Stimulated activated CD8-positive, alpha-beta memory T cell treated with anti-CD3 and anti-CD28 coated beads, Interleukin-12 subunit alpha, Interleukin-12 subunit beta, amount 100 ng/mL, for 24 hours (primary cell): Measurements from ENCODE around the gene DUOXA1.
"Not testable (repeated sequence)": the region's sequence is repeated elsewhere in the genome, so short reads cannot be mapped to it uniquely, and the experiment has no call there.

Experiments used
- DNase-seq: peaks from one replicate; pipeline ENCODE4 v3.0.0-alpha.2; 2020; ENCODE audit errors: extremely low read depth

Gene DUOXA1

DNA sequence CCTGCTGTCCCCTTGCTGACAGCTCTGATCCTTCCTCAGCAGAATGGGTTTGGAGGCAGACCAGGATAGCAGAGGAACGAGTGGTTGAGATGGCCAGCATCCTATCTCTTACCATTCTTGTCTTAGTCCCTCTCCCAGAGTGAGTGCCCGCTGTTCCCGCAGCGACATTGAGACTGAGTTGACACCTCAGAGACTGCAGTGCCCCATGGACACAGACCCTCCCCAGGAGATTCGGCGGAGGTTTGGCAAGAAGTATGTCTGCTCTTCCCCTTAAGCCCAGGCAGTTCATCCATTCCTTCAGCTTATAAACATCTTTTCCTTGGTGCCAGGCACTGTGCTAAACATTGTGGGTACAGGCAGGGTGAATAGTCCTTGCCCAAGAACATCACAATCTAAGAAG is 21.3 kb upstream of the DUOXA1 start:
- DNase-seq, result no peak

DNA sequence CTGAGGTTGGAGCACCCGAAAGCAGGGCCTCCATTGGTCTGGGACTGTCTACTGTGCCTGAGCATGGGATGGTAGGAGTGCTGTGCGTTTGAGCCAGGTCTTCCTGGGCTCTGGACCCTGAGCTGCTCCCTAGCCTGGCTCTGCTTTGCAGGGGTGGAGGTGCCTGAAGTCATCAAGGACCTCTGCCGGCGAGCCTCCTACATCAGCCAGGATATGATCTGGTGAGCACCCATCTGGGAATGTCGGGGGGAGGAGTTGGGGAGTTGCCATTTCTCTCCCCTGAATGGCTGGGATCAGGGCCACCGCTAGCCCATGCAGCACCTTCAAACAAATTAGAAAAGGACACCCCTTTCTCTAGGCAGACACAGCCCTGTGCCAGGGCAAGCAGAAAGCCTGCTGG is 20.8 kb upstream of the DUOXA1 start:
- no peak for DNase-seq

DNA sequence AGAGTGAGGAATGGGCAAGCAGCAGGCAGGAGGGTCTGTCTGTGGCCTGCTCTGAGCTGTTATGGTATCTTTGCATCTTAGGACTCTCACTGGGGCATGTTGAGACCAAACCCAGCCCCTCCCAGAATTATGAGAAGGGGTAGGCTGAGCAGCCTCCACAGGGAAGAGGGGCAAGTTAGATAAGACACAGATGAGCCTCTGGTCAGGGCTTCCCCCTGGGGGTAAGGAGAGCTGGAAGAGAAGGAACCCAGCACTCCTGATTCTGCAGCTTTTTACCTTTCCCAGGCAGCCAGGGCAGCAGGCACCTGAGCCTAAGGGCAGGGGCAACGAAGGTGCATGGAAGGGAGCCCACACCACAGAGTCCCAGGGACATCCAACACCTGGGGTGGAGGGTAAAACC is 19.4 kb upstream of the DUOXA1 start:
- no peak for DNase-seq

DNA sequence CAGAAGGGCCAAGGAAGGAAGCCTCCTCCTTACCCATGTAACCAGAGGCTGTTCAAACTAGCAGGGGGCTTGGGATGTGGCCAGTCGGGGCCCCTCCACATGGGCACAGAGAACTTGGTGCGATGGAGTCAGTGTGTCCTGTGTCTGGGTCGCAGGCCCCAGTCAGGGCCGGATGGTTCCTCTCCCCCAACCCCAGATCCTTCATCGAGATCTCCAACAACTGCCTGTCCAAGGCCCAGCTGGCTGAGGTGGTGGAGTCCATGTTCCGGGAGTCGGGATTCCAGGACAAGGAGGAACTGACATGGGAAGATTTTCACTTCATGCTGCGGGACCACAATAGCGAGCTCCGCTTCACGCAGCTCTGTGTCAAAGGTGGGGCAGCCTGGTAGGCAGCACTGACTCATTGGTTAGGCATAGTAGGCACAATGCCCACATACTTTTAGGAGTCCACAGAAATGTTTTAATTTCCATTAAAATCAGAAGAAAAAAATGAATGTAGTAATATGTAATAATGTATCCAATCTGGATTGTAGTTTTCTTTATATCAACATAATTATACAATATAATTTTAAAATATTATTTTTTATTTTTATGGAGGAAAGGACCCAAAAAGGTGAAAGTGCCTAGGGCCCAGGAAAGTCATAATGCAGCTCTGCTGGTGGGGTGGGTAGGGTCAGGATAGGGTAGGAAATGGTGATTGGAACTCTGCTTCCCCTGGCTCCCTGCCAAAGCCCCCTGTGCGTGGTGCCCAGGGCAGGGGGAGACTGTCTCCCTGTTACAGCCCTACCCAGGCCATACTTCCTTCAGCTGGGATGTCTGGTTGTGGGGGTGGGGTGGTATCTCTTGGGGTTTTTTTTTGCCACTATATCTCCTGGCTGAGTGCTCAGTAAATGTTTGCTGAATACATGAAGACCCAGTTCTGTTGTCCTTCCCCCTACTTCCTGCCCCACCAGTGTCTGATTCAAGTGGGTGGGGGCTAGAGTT is 18.7 kb upstream of the DUOXA1 start:
- DNase-seq, result no peak

DNA sequence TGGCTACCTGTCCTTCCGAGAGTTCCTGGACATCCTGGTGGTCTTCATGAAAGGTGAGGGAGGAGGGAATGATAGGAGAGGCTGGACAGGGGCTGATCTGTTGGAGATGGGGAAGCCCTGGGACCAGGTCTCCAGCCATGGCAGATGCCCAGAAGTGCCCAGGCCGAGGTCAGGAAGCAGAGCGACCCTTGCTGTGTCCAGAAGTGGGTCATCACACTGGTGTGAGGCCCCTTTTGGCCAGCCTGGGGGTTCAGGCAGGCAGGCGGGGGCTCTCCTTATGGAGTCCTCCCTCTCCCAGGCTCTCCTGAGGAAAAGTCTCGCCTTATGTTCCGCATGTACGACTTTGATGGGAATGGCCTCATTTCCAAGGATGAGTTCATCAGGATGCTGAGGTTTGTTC is 17.9 kb upstream of the DUOXA1 start:
- DNase-seq, result no peak

DNA sequence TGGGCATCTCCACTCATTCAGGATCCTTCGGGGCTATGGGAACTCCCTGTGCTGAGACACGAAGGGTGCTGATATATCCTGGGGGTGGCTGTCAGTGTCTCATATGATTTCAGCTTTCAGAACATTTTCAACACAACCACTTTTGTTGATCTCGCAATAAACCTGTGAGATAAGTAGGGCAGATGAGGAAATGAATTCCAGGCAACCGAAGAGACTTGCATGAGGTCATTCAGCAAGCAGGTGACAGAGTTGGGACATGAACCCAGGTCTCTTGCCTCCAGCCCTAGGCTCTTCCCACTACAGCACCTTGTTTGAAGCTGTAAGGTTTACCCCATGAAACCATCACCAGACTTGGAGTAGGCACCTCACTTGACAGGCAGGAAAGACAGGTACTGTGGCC is 16.7 kb upstream of the DUOXA1 start:
- DNase-seq, result no peak

DNA sequence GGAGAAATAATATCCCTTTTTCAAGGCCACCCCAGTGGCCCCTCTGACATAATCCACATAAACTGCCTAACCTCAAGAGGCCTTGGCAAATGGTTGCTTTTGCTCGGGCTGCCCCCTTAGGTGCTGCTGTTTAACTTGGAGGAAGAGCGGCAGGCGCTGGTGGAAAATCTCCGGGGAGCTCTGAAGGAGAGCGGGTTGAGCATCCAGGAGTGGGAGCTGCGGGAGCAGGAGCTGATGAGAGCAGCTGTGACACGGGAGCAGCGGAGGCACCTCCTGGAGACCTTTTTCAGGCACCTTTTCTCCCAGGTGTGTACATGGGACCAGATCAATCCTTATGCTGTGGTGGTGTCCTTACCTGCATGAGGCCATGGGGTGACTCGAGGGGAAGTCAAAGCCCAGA is 15.1 kb upstream of the DUOXA1 start:
- no peak for DNase-seq

DNA sequence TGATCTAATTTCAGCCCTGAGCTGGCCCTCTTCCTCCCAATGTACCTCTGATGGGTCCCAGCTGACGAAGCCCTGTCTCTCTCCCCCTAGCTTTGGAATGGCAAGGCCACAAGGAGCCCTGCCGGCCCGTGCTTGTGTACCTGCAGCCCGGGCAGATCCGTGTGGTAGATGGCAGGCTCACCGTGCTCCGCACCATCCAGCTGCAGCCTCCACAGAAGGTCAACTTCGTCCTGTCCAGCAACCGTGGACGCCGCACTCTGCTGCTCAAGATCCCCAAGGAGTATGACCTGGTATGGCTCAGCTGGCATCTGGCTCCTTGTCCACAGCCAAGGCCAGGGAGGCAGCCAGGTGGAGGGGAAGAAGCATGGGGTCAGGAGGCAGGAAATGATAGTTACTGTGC is 14.3 kb upstream of the DUOXA1 start:
- no peak for DNase-seq

DNA sequence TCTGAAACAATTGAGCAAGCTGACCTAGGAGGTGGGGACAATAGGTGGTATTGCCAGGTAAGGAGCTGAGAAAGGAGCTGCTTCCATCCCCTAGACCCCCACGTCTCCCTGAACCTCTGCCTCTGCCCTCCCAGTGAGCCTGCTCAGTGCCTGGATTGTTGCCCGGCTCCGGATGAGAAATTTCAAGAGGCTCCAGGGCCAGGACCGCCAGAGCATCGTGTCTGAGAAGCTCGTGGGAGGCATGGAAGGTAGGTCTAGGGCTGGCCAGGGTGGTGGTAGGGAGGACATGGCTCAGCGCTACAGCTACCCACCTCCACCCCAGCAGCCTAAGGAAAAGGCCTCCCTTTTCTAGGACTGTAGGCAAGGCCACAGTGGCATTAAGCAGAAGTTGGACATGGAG is 13.4 kb upstream of the DUOXA1 start:
- DNase-seq, result no peak

DNA sequence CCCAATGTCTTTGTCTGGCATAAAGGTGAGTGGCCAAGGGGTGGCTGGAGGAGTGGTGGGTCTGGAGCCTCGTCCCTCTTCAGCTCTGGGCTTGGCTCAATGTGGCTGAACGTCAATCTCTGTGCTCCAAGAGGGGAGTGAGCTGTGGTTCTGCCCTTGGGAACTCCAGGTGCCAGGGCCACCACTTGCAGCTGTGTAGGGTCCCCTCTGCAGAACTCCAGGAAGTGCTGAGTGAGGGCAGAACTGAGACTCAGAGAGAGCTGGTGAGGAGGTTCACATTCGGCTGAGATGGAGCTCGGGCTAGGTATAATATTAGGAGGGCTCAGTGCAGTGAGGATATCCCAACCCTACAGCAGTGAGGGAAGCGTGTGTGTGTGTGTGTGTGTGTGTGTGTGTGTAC is 11.7 kb upstream of the DUOXA1 start:
- no peak for DNase-seq

DNA sequence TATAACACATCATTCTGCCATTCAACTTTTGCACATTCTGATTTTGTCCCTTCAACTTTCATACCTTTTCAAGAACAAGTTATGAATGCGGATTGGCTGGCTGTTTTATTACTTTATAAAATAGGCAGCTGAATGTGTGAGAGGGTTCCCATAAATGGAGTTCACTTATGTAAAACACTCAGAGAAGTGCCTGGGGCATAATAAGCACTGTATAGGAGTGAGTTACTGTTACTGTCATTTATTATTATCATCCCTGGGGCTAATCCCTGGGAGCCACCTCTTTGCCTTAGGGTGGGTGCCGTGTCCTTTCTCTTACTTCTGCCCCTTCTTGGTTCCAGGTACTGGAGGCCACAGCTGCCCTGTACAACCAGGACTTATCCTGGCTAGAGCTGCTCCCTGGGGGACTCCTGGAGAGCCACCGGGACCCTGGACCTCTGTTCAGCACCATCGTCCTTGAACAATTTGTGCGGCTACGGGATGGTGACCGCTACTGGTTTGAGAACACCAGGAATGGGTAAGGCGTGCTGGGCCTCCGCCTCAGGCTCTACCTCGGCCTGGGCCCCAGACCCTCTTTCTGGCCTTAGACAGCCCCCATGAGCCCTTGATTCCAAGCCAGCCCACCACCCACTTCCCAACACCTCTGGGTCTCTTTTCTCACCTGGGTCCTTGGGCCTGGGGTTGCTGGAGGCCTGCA is 11.0 kb upstream of the DUOXA1 start:
- no peak for DNase-seq

DNA sequence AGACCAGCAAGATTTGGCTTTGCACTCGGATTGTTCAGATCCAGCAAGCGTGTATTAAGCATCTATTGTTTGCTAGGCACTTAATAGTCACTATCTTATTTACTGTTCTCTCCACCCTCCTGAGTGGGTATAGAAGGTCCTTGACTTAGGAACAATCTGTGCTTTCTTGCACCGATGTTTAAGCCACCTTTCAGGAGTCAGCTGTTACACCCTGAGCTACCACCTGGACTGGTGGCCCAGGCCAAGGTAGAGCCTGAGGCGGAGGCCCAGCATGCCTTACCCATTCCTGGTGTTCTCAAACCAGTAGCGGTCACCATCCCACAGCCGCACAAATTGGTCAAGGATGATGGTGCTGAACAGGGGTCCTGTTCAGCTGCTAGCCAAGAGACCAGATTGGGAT is 10.1 kb upstream of the DUOXA1 start:
- no peak for DNase-seq

DNA sequence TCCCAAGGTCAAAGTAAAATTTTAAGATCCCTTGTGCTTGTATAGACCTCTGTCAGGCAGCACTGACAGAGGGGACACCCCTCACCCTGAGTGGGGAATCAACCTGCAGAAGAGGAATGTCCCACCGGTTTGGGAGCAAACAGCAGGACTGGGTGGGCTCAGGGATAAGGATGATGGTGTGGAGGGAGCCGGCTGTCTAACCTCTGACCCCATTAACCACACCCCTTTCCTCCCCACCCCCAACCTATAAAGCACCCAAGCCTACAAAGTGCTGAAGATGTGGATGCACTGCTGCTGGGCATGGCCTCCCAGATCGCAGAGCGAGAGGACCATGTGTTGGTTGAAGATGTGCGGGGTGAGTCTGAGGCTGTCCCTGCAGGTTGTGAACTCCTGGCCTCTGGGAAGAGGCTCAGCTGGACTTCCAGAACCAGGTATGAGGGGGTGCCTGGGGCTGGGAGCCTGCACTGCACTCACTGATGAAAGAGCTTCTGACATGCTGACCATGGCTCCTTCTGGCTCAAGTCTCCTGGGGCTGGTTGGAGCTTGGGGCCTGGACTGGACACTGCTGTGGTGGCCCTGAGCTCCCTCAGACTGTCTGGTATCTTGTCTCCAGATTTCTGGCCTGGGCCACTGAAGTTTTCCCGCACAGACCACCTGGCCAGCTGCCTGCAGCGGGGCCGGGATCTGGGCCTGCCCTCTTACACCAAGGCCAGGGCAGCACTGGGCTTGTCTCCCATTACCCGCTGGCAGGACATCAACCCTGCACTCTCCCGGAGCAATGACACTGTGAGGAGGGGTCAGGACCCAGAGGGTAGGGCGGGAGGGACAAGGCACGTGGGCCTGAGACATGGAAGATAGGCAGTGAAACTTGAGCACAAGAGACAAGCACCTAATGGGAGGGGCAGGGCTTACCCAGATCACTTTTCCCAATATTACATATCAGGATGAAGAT is 9.4 kb upstream of the DUOXA1 start:
- DNase-seq, result no peak

DNA sequence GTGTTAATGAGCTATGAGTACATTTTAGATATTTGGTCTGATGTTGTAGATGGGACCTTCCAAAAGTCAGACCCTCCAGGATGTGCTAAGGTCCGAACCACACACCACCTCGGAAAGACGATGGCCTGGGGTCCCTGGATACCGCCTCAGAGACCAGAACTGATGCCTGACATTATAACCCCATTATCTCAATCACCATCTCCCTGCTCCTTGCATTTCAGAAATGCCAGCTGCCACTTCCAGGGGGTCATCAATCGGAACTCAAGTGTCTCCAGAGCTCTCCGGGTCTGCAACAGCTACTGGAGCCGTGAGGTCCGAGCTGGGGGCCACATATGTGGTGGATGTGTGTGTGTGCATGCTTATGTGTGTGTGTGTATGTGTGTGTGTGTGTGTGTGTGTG is 8.0 kb upstream of the DUOXA1 start:
- no peak for DNase-seq

DNA sequence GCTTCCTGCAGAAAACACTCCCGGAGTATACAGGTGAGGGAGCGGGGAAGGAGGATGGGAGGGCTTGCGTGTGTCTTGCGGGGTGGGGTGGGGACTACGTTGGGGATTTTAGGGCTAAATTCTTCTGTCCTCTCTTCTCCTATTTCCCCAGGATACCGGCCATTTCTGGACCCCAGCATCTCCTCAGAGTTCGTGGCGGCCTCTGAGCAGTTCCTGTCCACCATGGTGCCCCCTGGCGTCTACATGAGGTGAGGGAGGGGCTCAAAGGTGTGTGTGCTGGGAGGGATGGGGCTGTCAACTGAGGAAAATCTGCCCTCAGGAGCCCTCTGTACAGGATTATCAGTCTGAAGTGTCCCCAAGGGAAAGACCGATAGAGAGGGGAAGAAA is 6.7 kb upstream of the DUOXA1 start:
- no peak for DNase-seq

DNA sequence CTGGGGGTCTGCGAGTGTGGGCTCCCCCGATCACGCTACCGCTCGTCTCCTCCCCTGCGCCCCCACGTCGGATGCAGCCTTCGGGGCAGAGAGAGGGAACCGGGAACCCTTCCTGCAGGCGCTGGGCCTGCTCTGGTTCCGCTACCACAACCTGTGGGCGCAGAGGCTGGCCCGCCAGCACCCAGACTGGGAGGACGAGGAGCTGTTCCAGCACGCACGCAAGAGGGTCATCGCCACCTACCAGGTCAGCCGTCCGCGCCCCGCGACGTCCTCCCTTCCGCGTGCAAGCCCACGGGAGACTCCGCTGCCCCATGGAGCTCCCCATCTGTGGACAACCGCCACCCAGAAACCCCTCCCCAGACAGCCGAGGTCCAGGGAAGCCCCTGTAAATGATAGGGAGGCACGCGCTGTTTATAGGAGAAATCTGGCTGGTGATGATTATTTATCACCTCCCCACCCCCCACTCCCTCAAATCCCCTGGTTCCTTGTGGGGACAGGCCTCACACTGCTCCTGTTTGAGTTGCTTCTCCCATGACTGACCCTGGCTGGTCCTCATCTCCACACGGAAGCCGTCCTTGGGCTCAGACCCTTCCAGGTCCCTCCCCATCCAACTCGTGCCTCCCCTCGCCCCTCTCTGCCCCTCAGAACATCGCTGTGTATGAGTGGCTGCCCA is 6.2 kb upstream of the DUOXA1 start:
- not testable (repeated sequence) for DNase-seq

DNA sequence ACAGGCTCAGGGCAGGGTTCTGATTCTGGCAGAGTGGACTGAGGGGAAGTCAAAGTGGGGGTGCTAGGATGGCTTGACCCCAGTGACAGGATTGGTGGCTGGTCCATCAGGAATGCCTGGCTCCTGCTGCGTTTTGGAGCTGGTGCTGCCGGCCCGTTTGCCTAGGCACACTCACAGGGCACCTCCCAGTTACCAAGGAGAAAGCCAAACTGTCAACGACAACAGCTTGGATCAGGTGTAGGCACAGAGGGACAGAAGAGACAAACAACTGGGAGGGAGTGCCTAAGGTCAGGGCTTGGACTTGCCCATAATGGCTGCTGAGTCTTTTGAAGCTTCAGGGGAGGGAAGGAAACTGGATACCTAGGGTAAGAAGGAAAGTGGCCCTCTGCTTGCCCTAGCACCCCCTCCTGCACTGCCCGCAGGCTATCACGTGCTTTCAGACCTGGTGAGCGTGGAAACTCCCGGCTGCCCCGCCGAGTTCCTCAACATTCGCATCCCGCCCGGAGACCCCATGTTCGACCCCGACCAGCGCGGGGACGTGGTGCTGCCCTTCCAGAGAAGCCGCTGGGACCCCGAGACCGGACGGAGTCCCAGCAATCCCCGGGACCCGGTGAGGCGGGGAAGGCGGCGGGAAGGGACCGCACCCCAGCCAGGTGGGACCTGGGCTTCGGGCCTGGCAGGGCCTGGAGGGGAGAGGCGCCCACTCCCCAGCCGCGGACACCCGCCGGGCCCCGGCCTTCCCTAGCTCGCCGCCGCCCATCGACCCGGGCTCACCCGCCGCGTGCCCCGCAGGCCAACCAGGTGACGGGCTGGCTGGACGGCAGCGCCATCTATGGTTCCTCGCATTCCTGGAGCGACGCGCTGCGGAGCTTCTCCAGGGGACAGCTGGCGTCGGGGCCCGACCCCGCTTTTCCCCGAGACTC is 5.3 kb upstream of the DUOXA1 start:
- DNase-seq, result no peak

DNA sequence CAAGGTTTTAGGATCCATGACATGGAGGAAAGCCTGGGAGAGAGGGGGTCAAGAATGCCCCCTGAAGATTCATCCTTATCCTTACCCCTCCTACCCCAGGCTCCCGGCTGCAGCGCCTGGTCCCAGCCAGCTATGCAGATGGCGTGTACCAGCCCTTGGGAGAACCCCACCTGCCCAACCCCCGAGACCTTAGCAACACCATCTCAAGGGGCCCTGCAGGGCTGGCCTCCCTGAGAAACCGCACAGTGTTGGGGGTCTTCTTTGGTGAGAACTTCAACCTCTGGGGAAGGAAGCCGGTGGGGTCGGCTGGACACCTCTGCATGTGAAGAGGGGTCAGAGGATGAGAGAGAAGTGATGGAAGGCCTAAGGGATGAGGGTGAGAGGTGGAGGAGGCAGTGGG is 4.4 kb upstream of the DUOXA1 start:
- no peak for DNase-seq

DNA sequence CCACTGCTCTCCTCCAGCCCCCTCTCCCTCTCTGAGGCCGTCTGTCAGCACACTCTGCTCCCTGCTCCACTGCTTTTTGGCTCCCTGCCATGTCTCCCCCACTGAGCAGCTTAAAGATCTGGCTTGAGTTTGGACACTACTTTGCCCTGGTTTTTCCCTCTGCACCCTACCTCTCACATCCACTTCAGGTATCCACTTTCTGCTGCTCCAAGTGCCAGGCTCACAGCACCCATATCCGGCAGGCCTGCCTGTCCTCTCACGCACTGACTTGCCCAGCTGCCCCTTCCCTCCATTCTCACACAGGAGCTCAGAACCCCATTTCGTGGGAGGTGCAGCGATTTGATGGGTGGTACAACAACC is 3.9 kb upstream of the DUOXA1 start:
- no peak for DNase-seq

DNA sequence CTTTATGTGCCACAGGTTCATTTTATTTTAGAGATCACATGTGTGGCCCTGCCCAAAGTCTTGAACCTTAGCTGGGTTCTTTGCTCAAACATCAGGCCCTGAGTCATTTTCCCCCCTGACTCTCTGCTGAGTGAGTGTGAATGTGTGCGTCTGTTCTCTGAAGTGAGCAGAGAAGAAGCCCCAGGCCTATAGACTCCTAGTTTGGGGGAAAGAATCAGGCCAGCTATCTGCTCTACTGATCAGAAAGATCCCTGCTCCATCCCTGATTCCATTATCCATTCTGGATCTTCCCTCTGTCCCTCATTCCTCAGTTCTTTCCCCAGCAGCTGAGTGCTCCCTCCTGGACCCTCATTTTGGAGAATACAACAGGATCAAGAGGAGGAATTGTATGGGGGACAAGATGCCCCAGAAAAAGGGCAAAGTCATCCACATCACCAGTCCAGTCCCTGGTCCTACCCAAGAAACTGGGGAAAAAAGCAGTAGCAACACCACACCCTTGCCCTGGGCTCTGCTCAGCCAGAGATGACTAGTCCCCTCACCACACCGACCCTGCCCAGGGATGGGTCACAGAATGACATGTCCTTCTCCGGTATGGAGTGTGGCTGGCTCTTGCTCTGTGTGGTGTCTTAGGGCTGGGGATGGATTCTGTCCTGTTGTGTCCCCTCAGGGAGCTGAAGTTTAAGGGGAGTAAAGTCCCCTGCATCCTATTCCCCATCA is 3.3 kb upstream of the DUOXA1 start:
- DNase-seq, result no peak
